Measurements from ENCODE around the gene GSTA4.
"Not testable (repeated sequence)": the region's sequence is repeated elsewhere in the genome, so short reads cannot be mapped to it uniquely, and the experiment has no call there.

GSTA4 gene

GRCh38 chr6:52965380-52965779 is 29.7 kb downstream of the GSTA4 start:
- TF ChIP-seq ELF4 (IDR thresholded peaks at IDR 0.05) (no peak), FOXA1 (IDR thresholded peaks at IDR 0.05) (no peak), TARDBP (IDR thresholded peaks at IDR 0.05) (no peak), LEF1 (IDR thresholded peaks at IDR 0.05; ENCODE audit: borderline replicate concordance) (no peak), ARNT (IDR thresholded peaks at IDR 0.05) (no peak), BHLHE40 (IDR thresholded peaks at IDR 0.05; ENCODE audit: borderline replicate concordance) (no peak), FOXK2 (IDR thresholded peaks at IDR 0.05) (no peak), L3MBTL2 (conservative IDR thresholded peaks at IDR 0.05) (no peak)
- no peak for DNase-seq (ENCODE audit: extremely low spot score)
- ChIA-PET POLR2A (no interaction called here), CTCF (no interaction called here)

GRCh38 chr6:52964318-52964717 is 30.8 kb downstream of the GSTA4 start:
- POLR2A ChIA-PET: no interaction called here

GRCh38 chr6:52962701-52963100 is 32.4 kb downstream of the GSTA4 start:
- TF ChIP-seq ARNT (IDR thresholded peaks at IDR 0.05) (no peak), CTBP1 (IDR thresholded peaks at IDR 0.05; ENCODE audit: borderline replicate concordance) (no peak), SP1 (IDR thresholded peaks at IDR 0.05) (no peak), ZNF384 (IDR thresholded peaks at IDR 0.05) (no peak), FOXA1 (IDR thresholded peaks at IDR 0.05) (no peak), HDGF (IDR thresholded peaks at IDR 0.05; ENCODE audit: borderline replicate concordance) (no peak), TARDBP (IDR thresholded peaks at IDR 0.05) (no peak), ELF4 (IDR thresholded peaks at IDR 0.05) (no peak), FOXM1 (IDR thresholded peaks at IDR 0.05; ENCODE audit: borderline replicate concordance) (no peak), SUZ12 (IDR thresholded peaks at IDR 0.05) (no peak), L3MBTL2 (conservative IDR thresholded peaks at IDR 0.05) (no peak)
- CTCF ChIA-PET: no interaction called here

More at GRCh38 chr6:52964318-52964717, 30.8 kb downstream of the GSTA4 start:
- TF ChIP-seq ZNF384 (IDR thresholded peaks at IDR 0.05): no peak
- TF ChIP-seq FOXM1 (IDR thresholded peaks at IDR 0.05; ENCODE audit: borderline replicate concordance): no peak
- TF ChIP-seq ELF4 (IDR thresholded peaks at IDR 0.05): no peak
- TF ChIP-seq ARNT (IDR thresholded peaks at IDR 0.05): no peak
- no peak for TF ChIP-seq SP1 (IDR thresholded peaks at IDR 0.05)
- no peak for TF ChIP-seq BHLHE40 (IDR thresholded peaks at IDR 0.05; ENCODE audit: borderline replicate concordance)
- no peak for TF ChIP-seq HDGF (IDR thresholded peaks at IDR 0.05; ENCODE audit: borderline replicate concordance)
- TF ChIP-seq CTBP1 (IDR thresholded peaks at IDR 0.05; ENCODE audit: borderline replicate concordance): no peak
- no peak for TF ChIP-seq SUZ12 (IDR thresholded peaks at IDR 0.05)
- TF ChIP-seq TARDBP (IDR thresholded peaks at IDR 0.05): no peak
- TF ChIP-seq NFRKB (IDR thresholded peaks at IDR 0.05): no peak
- no peak for TF ChIP-seq FOXK2 (IDR thresholded peaks at IDR 0.05)
- no peak for TF ChIP-seq LEF1 (IDR thresholded peaks at IDR 0.05; ENCODE audit: borderline replicate concordance)
- no peak for TF ChIP-seq L3MBTL2 (conservative IDR thresholded peaks at IDR 0.05)
- TF ChIP-seq FOXA1 (IDR thresholded peaks at IDR 0.05): no peak
- no peak for TF ChIP-seq PKNOX1 (IDR thresholded peaks at IDR 0.05)
- DNase-seq (ENCODE audit: extremely low spot score): no peak
- CTCF ChIA-PET: no interaction called here

GRCh38 chr6:52961022-52961421 is 34.1 kb downstream of the GSTA4 start:
- CTCF ChIA-PET; DNase-seq (ENCODE audit: extremely low spot score): not testable (repeated sequence)
- POLR2A ChIA-PET: interaction anchor here (1.0 kb wide), 1 partner anchor 15 kb away, joined by 3 read pairs; no protein-coding TSS in a partner anchor

More at GRCh38 chr6:52962701-52963100, 32.4 kb downstream of the GSTA4 start:
- DNase-seq (ENCODE audit: extremely low spot score): no peak
- POLR2A ChIA-PET: no interaction called here

GRCh38 chr6:52960211-52960610 is 34.9 kb downstream of the GSTA4 start:
- DNase-seq (ENCODE audit: extremely low spot score); CTCF ChIA-PET; POLR2A ChIA-PET: not testable (repeated sequence)

- TF ChIP-seq LEF1 (IDR thresholded peaks at IDR 0.05; ENCODE audit: borderline replicate concordance): no peak
- TF ChIP-seq L3MBTL2 (conservative IDR thresholded peaks at IDR 0.05): no peak
- TF ChIP-seq FOXK2 (IDR thresholded peaks at IDR 0.05): no peak
- no peak for TF ChIP-seq ELF4 (IDR thresholded peaks at IDR 0.05)
- no peak for TF ChIP-seq NFRKB (IDR thresholded peaks at IDR 0.05)
- ChIA-PET CTCF (no interaction called here), POLR2A (no interaction called here)
- no peak for DNase-seq (ENCODE audit: extremely low spot score)
Observed at GRCh38 chr6:52958546-52959255, 36.4 kb downstream of the GSTA4 start.

GRCh38 chr6:52955871-52956270 is 39.2 kb downstream of the GSTA4 start:
- ChIA-PET POLR2A (no interaction called here), CTCF (interaction anchor here (0.6 kb wide), 2 partner anchors 110 to 455 kb away, joined by 3 to 7 read pairs; partner anchors contain the start of gene FBXO9)
- no peak for DNase-seq (ENCODE audit: extremely low spot score)

More at GRCh38 chr6:52955871-52956270, 39.2 kb downstream of the GSTA4 start:
- TF ChIP-seq TARDBP (IDR thresholded peaks at IDR 0.05) (no peak), SUZ12 (IDR thresholded peaks at IDR 0.05) (no peak), ARNT (IDR thresholded peaks at IDR 0.05) (no peak), FOXA1 (IDR thresholded peaks at IDR 0.05) (no peak), NFRKB (IDR thresholded peaks at IDR 0.05) (no peak), L3MBTL2 (conservative IDR thresholded peaks at IDR 0.05) (no peak)
